ENCODE data around the gene ACP5. TPM values are rescaled to one million over a fixed set of nuclear protein-coding genes. Genes with fewer than 3 reads are reported as not detected.
"Not testable (repeated sequence)": the region's sequence is repeated elsewhere in the genome, so short reads cannot be mapped to it uniquely, and the experiment has no call there.

ACP5 gene
- total RNA-seq, 3 donors from 2014 or later (not counting 1 experiment from before 2014, with no cell fraction given), result 14.9 to 20.3 (median 18.8) TPM

GRCh38 chr19:11611730-11612129 lies 34.3 kb upstream of the ACP5 start:
- Mint-ChIP-seq H3K4me3 (no peak overlapping the region), H3K4me1 (peaks cover 0 to 13% of the 10 kb centered on the region in 2 donors), H3K27ac (no peak overlapping the region), H3K27me3 (ENCODE audit: low read depth in 2 of 2) (no peaks in the 10 kb centered on the region), H3K36me3 (peaks cover 4% of the 10 kb centered on the region), H3K9me3 (peaks cover 0 to 2% of the 10 kb centered on the region in 2 donors)
- no peaks in the 10 kb centered on the region for H3K4me1 ChIP-seq (ENCODE audit: control insufficient read depth, insufficient read depth, low read length)
- no peak overlapping the region for H3K4me3 ChIP-seq (ENCODE audit: low read length)
- peaks cover 15% of the 10 kb centered on the region for H3K36me3 ChIP-seq (ENCODE audit: control insufficient read depth, insufficient read depth, low read length)
- 94% methylated on average over 1 of the region's 1 CpG for WGBS (ENCODE audit: insufficient coverage)
- no peak overlapping the region for H3K27ac ChIP-seq (ENCODE audit: low read length)
- no peak for ATAC-seq
- no peak for DNase-seq
- no peaks in the 10 kb centered on the region for H3K27me3 ChIP-seq (ENCODE audit: control insufficient read depth, insufficient read depth, low read length)
- no peak for TF ChIP-seq CTCF (IDR thresholded peaks at IDR 0.05)
- peaks cover 6% of the 10 kb centered on the region for H3K9me3 ChIP-seq (ENCODE audit: control insufficient read depth, insufficient read depth, low read length)
- intact Hi-C loops (cut with micrococcal nuclease), result no loop called here

GRCh38 chr19:11606484-11606883 lies 29.0 kb upstream of the ACP5 start:
- no peaks in the 10 kb centered on the region for H3K9me3 Mint-ChIP-seq
- intact Hi-C loops (cut with micrococcal nuclease), result no loop called here
- no peak for TF ChIP-seq CTCF (IDR thresholded peaks at IDR 0.05)
- no peak overlapping the region for H3K27ac ChIP-seq (ENCODE audit: low read length)
- no peak overlapping the region for H3K4me3 ChIP-seq (ENCODE audit: low read length)
- H3K9me3 ChIP-seq (ENCODE audit: control insufficient read depth, insufficient read depth, low read length), result peaks cover 8% of the 10 kb centered on the region
- no peaks in the 10 kb centered on the region for H3K36me3 Mint-ChIP-seq
- no peak overlapping the region for H3K4me3 Mint-ChIP-seq
- no peaks in the 10 kb centered on the region for H3K4me1 ChIP-seq (ENCODE audit: control insufficient read depth, insufficient read depth, low read length)
- H3K27ac Mint-ChIP-seq, result no peak overlapping the region
- H3K27me3 ChIP-seq (ENCODE audit: control insufficient read depth, insufficient read depth, low read length), result no peaks in the 10 kb centered on the region
- DNase-seq (no peak), ATAC-seq (no peak)
- peaks cover 3% of the 10 kb centered on the region for H3K36me3 ChIP-seq (ENCODE audit: control insufficient read depth, insufficient read depth, low read length)
- 99% methylated on average over 8 of the region's 8 CpGs for WGBS (ENCODE audit: insufficient coverage)
- peaks cover 15 to 24% of the 10 kb centered on the region in 2 donors for H3K4me1 Mint-ChIP-seq
- no peaks in the 10 kb centered on the region for H3K27me3 Mint-ChIP-seq (ENCODE audit: low read depth in 2 of 2)

DNA sequence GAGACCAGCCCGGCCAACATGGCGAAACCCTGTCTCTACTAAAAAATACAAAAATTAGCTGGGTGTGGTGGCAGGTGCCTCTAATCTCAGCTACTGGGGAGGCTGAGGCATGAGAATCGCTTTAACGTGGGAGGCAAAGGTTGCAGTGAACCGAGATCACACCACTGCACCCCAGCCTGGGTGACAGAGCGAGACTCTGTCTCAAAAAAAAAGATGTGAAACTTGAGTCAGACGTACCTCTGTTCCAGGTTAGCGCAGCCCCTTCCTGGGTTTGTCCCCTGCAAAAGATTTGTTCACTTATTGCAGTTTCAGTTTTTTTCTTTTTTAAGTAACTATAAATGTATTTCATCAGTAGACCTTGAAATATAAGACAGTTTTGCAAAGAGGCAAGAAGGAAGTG lies 22.3 kb upstream of the ACP5 start:
- 70% methylated on average over 8 of the region's 8 CpGs for WGBS (ENCODE audit: insufficient coverage)
- H3K27me3 ChIP-seq (ENCODE audit: control insufficient read depth, insufficient read depth, low read length); ATAC-seq; H3K27ac ChIP-seq (ENCODE audit: low read length); H3K36me3 Mint-ChIP-seq; H3K4me3 ChIP-seq (ENCODE audit: low read length); H3K27me3 Mint-ChIP-seq (ENCODE audit: low read depth in 2 of 2); H3K9me3 Mint-ChIP-seq; intact Hi-C loops (cut with micrococcal nuclease); DNase-seq; H3K36me3 ChIP-seq (ENCODE audit: control insufficient read depth, insufficient read depth, low read length); H3K27ac Mint-ChIP-seq; H3K9me3 ChIP-seq (ENCODE audit: control insufficient read depth, insufficient read depth, low read length); H3K4me3 Mint-ChIP-seq: not testable (repeated sequence)
- H3K4me1 Mint-ChIP-seq, result peaks cover 34 to 37% of the 10 kb centered on the region in 2 donors
- H3K4me1 ChIP-seq (ENCODE audit: control insufficient read depth, insufficient read depth, low read length), result peaks cover 16% of the 10 kb centered on the region

DNA sequence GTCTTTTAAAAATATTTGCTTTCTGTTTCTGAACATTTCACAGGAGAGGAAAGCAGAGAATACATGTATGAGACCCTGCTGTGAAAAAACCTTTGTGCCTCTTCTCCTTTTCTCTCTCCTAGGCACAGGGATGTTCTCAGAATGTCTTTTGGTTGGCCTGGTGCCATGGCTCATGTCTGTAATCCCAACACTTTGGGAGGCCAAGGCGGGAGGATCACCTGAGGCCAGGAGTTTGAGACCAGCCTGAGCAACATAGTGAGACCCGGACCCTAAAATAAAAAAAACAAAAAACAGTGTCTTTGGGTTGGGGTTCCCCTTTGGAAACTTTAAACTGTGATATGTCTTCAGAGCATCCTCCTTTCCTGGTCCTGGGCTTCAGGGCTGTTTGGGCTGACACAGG lies 21.3 kb upstream of the ACP5 start:
- H3K9me3 Mint-ChIP-seq, result no peaks in the 10 kb centered on the region
- H3K4me3 ChIP-seq (ENCODE audit: low read length), result no peak overlapping the region
- H3K4me1 Mint-ChIP-seq, result peaks cover 30 to 37% of the 10 kb centered on the region in 2 donors
- H3K27ac Mint-ChIP-seq, result peak overlapping the region; percentile 71 to 94
- peaks cover 16% of the 10 kb centered on the region for H3K4me1 ChIP-seq (ENCODE audit: control insufficient read depth, insufficient read depth, low read length)
- no peak for TF ChIP-seq CTCF (IDR thresholded peaks at IDR 0.05)
- peak overlapping the region; percentile 68 for H3K4me3 Mint-ChIP-seq
- H3K27me3 ChIP-seq (ENCODE audit: control insufficient read depth, insufficient read depth, low read length), result no peaks in the 10 kb centered on the region
- ATAC-seq (no peak), DNase-seq (no peak)
- H3K36me3 ChIP-seq (ENCODE audit: control insufficient read depth, insufficient read depth, low read length), result no peaks in the 10 kb centered on the region
- H3K27me3 Mint-ChIP-seq (ENCODE audit: low read depth in 2 of 2), result no peaks in the 10 kb centered on the region
- intact Hi-C loops (cut with micrococcal nuclease), result no loop called here
- H3K27ac ChIP-seq (ENCODE audit: low read length), result no peak overlapping the region
- H3K36me3 Mint-ChIP-seq, result no peaks in the 10 kb centered on the region
- no peaks in the 10 kb centered on the region for H3K9me3 ChIP-seq (ENCODE audit: control insufficient read depth, insufficient read depth, low read length)
- WGBS (ENCODE audit: insufficient coverage), result 96% methylated on average over 2 of the region's 2 CpGs
